Measurements from ENCODE around the gene TLL1. TPM values are rescaled to one million over a fixed set of nuclear protein-coding genes. Genes with fewer than 3 reads are reported as not detected.

TLL1 gene
- total and polyA plus RNA-seq, 2 of the 13 experiments (the other 11 are each of a cell fraction or from before 2014, with no cell fraction given): not detected

DNA sequence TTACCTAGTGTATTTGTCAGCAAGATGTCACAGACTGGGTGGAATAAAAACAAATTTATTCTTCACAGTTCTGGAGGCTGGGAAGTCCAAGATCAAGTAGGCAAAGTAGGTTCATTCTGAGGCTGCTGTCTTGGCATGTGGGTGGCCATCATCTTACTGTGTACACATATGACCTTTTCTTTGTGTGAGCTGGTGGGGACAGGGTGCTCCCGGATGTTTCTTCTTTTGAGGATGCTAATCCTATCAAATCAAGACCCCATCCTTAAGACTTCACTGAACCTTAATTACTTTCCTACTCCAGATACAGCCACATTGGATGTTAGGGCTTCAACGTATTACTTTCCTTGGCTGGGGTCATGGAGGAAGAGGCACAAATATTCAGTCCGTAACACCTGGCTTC is 74.0 kb downstream of the TLL1 start:
- no peak overlapping the region for H3K4me2 ChIP-seq (ENCODE audit: low read depth, low read length)
- BruUV-seq (replicated peaks): no TSS peak
- no peaks in the 10 kb centered on the region for H3K27me3 ChIP-seq (ENCODE audit: control insufficient read depth in 1 of 2, insufficient read depth in 2 of 2, low read length in 2 of 2)
- H3K9me3 ChIP-seq (ENCODE audit: low read length): no peaks in the 10 kb centered on the region
- no peak overlapping the region for H3K9ac ChIP-seq (ENCODE audit: insufficient read depth, low read depth, low read length)
- in situ Hi-C loops (cut with HindIII; ENCODE audit: extremely low pct_ligation_motif_present, low pct_unique_long_range_greater_than_20kb): no loop called here
- H2AFZ ChIP-seq (ENCODE audit: low read length): no peak overlapping the region
- DNase-seq (ENCODE audit: low spot score) (no peak), FAIRE-seq (no peak), ATAC-seq (no peak)
- H4K20me1 ChIP-seq (ENCODE audit: insufficient read depth, low read length): no peaks in the 10 kb centered on the region
- H3K4me1 ChIP-seq (ENCODE audit: insufficient read depth, low read length): no peaks in the 10 kb centered on the region
- no peak overlapping the region for H3K4me3 ChIP-seq (replicated peaks in 1 of 3; ENCODE audit: insufficient read depth in 1 of 3, low read depth in 2 of 3, low read length in 3 of 3)
- ChIA-PET POLR2A (no interaction called here), CTCF (ENCODE audit: low intra/inter-chr PET ratio, low total read pairs) (no interaction called here)
- 3% methylated on average over 3 of the region's 3 CpGs for WGBS (ENCODE audit: low lambda C conversion rate)
- intact Hi-C loops (cut with micrococcal nuclease; ENCODE audit: unreplicated experiment): no loop called here
- no peaks in the 10 kb centered on the region for H3K79me2 ChIP-seq (ENCODE audit: insufficient read depth, low read length)
- H3K27ac ChIP-seq (ENCODE audit: extremely low read length, insufficient read depth, low read length): no peak overlapping the region
- TF ChIP-seq, protein P1, sequence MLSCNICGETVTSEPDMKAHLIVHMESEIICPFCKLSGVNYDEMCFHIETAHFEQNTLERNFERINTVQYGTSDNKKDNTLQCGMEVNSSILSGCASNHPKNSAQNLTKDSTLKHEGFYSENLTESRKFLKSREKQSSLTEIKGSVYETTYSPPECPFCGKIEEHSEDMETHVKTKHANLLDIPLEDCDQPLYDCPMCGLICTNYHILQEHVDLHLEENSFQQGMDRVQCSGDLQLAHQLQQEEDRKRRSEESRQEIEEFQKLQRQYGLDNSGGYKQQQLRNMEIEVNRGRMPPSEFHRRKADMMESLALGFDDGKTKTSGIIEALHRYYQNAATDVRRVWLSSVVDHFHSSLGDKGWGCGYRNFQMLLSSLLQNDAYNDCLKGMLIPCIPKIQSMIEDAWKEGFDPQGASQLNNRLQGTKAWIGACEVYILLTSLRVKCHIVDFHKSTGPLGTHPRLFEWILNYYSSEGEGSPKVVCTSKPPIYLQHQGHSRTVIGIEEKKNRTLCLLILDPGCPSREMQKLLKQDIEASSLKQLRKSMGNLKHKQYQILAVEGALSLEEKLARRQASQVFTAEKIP (CRISPR knock-in tag; IDR thresholded peaks at IDR 0.05; ENCODE audit: borderline replicate concordance): no peak
- no peak for TF ChIP-seq NFRKB (IDR thresholded peaks at IDR 0.05)
- no peak for TF ChIP-seq ZMYM3 (CRISPR knock-in tag; IDR thresholded peaks at IDR 0.05)
- no peak for TF ChIP-seq HDAC2 (CRISPR knock-in tag; IDR thresholded peaks at IDR 0.05)
- no peak for TF ChIP-seq ZNF143 (CRISPR knock-in tag; IDR thresholded peaks at IDR 0.05)
- TF ChIP-seq ZBTB34 (CRISPR knock-in tag; IDR thresholded peaks at IDR 0.05): no peak
- TF ChIP-seq FOXP1 (IDR thresholded peaks at IDR 0.05): no peak
- no peak for TF ChIP-seq FOXP1 (CRISPR knock-in tag; IDR thresholded peaks at IDR 0.05)
- TF ChIP-seq BRD4 (CRISPR knock-in tag; IDR thresholded peaks at IDR 0.05): no peak
- no peaks in the 10 kb centered on the region for H3K36me3 ChIP-seq (replicated peaks in 1 of 2; ENCODE audit: control insufficient read depth in 1 of 2, insufficient read depth in 2 of 2, low read length in 2 of 2)

Data from HepG2 (cell line).